ENCODE results near the gene RAB11FIP3. TPM values are rescaled to one million over a fixed set of nuclear protein-coding genes. Genes with fewer than 3 reads are reported as not detected.
"Not testable (repeated sequence)": the region's sequence is repeated elsewhere in the genome, so short reads cannot be mapped to it uniquely, and the experiment has no call there.

RAB11FIP3 gene
- 1 to 10 TPM in 2 of 3 donors, under 1 TPM in 1; 0.04 to 3.7 (median 1.8) TPM for polyA plus RNA-seq

GRCh38 chr16:425082-425718 lies at the start of gene RAB11FIP3:
TSS of gene RAB11FIP3 (plus strand) at chr16:425649. CDS start at chr16:426007, 358 bp downstream.
- peaks cover 3 to 4% (median 3%) of the 10 kb centered on the region in 3 donors for H3K27me3 Mint-ChIP-seq (ENCODE audit: low read depth in 3 of 3)
- H3K4me3 Mint-ChIP-seq, result peak within 1 kb of the TSS; percentile 85 to 90 (median 89)
- peaks cover 32% of the 10 kb centered on the region in 2 donors for H3K4me1 Mint-ChIP-seq
- no peaks in the 10 kb centered on the region for H3K9me3 Mint-ChIP-seq
- peaks cover 0 to 5% (median 0%) of the 10 kb centered on the region in 3 donors for H3K36me3 Mint-ChIP-seq
- peak; percentile 86 to 88 (median 88) for DNase-seq
- peak within 1 kb of the TSS; percentile 86 to 97 (median 92) for H3K27ac Mint-ChIP-seq

- no peak for DNase-seq
- no peak overlapping the region for H3K4me3 Mint-ChIP-seq
- H3K36me3 Mint-ChIP-seq, result no peaks in the 10 kb centered on the region
- H3K27ac Mint-ChIP-seq, result no peak overlapping the region
- peaks cover 0 to 13% of the 10 kb centered on the region in 2 donors for H3K4me1 Mint-ChIP-seq
- H3K9me3 Mint-ChIP-seq, result no peaks in the 10 kb centered on the region
- H3K27me3 Mint-ChIP-seq (ENCODE audit: low read depth in 3 of 3), result peaks cover 0 to 3% (median 1%) of the 10 kb centered on the region in 3 donors
These were observed 49.3 kb upstream of the RAB11FIP3 start for GRCh38 chr16:375927-376816.

- no peak overlapping the region for H3K4me3 Mint-ChIP-seq
- no peaks in the 10 kb centered on the region for H3K9me3 Mint-ChIP-seq
- peaks cover 0 to 11% of the 10 kb centered on the region in 2 donors for H3K4me1 Mint-ChIP-seq
- H3K36me3 Mint-ChIP-seq, result no peaks in the 10 kb centered on the region
- no peak for DNase-seq
- H3K27me3 Mint-ChIP-seq (ENCODE audit: low read depth in 3 of 3), result peaks cover 0 to 3% (median 1%) of the 10 kb centered on the region in 3 donors
- no peak overlapping the region for H3K27ac Mint-ChIP-seq
These were observed 48.5 kb upstream of the RAB11FIP3 start for GRCh38 chr16:376817-377418.

- DNase-seq, result no peak
- Mint-ChIP-seq H3K9me3 (no peaks in the 10 kb centered on the region), H3K36me3 (no peaks in the 10 kb centered on the region), H3K27ac (no peak overlapping the region), H3K4me1 (peaks cover 3 to 12% of the 10 kb centered on the region in 2 donors), H3K27me3 (ENCODE audit: low read depth in 3 of 3) (peaks cover 2 to 5% (median 4%) of the 10 kb centered on the region in 3 donors), H3K4me3 (no peak overlapping the region)
These were observed 48.0 kb upstream of the RAB11FIP3 start for GRCh38 chr16:377419-377951.

GRCh38 chr16:378113-378820 lies 47.2 kb upstream of the RAB11FIP3 start:
- H3K4me3 Mint-ChIP-seq, result peak overlapping the region in 1 of 5 donors; percentile 14
- H3K27ac Mint-ChIP-seq, H3K36me3 Mint-ChIP-seq, H3K9me3 Mint-ChIP-seq, DNase-seq: not testable (repeated sequence)
- peaks cover 6 to 10% (median 7%) of the 10 kb centered on the region in 3 donors for H3K27me3 Mint-ChIP-seq (ENCODE audit: low read depth in 3 of 3)
- peaks cover 11 to 19% of the 10 kb centered on the region in 2 donors for H3K4me1 Mint-ChIP-seq

GRCh38 chr16:378821-379182 lies 46.6 kb upstream of the RAB11FIP3 start:
- Mint-ChIP-seq H3K4me3 (peak overlapping the region in 2 of 5 donors; percentile 5 to 14), H3K36me3 (no peaks in the 10 kb centered on the region), H3K27ac (no peak overlapping the region), H3K27me3 (ENCODE audit: low read depth in 3 of 3) (peaks cover 6 to 11% (median 8%) of the 10 kb centered on the region in 3 donors), H3K4me1 (peaks cover 15 to 24% of the 10 kb centered on the region in 2 donors), H3K9me3 (no peaks in the 10 kb centered on the region)
- DNase-seq, result no peak

GRCh38 chr16:379183-379960 lies 46.1 kb upstream of the RAB11FIP3 start:
- Mint-ChIP-seq H3K36me3 (no peaks in the 10 kb centered on the region), H3K4me1 (peaks cover 15 to 24% of the 10 kb centered on the region in 2 donors), H3K27ac (peak overlapping the region in 3 of 6 donors; percentile 30 to 55 (median 34)), H3K27me3 (ENCODE audit: low read depth in 3 of 3) (peaks cover 6 to 11% (median 8%) of the 10 kb centered on the region in 3 donors), H3K4me3 (peak overlapping the region; percentile 21 to 80 (median 69)), H3K9me3 (no peaks in the 10 kb centered on the region)
- DNase-seq, result no peak

GRCh38 chr16:379961-380761 lies 45.3 kb upstream of the RAB11FIP3 start:
- peaks cover 15 to 24% of the 10 kb centered on the region in 2 donors for H3K4me1 Mint-ChIP-seq
- H3K36me3 Mint-ChIP-seq, result no peaks in the 10 kb centered on the region
- no peak for DNase-seq
- H3K27me3 Mint-ChIP-seq (ENCODE audit: low read depth in 3 of 3), result peaks cover 6 to 11% (median 8%) of the 10 kb centered on the region in 3 donors
- H3K9me3 Mint-ChIP-seq, result no peaks in the 10 kb centered on the region
- peak overlapping the region; percentile 69 to 80 (median 74) for H3K4me3 Mint-ChIP-seq
- H3K27ac Mint-ChIP-seq, result peak overlapping the region in 4 of 6 donors; percentile 16 to 77 (median 60)

- peaks cover 15 to 24% of the 10 kb centered on the region in 2 donors for H3K4me1 Mint-ChIP-seq
- H3K9me3 Mint-ChIP-seq, result no peaks in the 10 kb centered on the region
- peak overlapping the region in 1 of 6 donors; percentile 45 for H3K27ac Mint-ChIP-seq
- peaks cover 6 to 11% (median 8%) of the 10 kb centered on the region in 3 donors for H3K27me3 Mint-ChIP-seq (ENCODE audit: low read depth in 3 of 3)
- H3K36me3 Mint-ChIP-seq, result no peaks in the 10 kb centered on the region
- H3K4me3 Mint-ChIP-seq, result peak overlapping the region; percentile 55 to 80 (median 73)
- DNase-seq, result no peak
These were observed 44.8 kb upstream of the RAB11FIP3 start for GRCh38 chr16:380762-381011.

GRCh38 chr16:381012-381788 lies 44.2 kb upstream of the RAB11FIP3 start:
- Mint-ChIP-seq H3K27me3 (ENCODE audit: low read depth in 3 of 3) (peaks cover 6 to 11% (median 8%) of the 10 kb centered on the region in 3 donors), H3K36me3 (no peaks in the 10 kb centered on the region), H3K4me1 (peaks cover 15 to 24% of the 10 kb centered on the region in 2 donors), H3K9me3 (no peaks in the 10 kb centered on the region), H3K4me3 (peak overlapping the region; percentile 55 to 78 (median 70)), H3K27ac (peak overlapping the region in 1 of 6 donors; percentile 45)
- no peak for DNase-seq
